HG02763 (cell line): Measurements from ENCODE around the gene HMG20A.

Experiments
- ATAC-seq: cut with Tn5 transposase; IDR thresholded peaks from one replicate; pipeline ENCODE4 v1.9.1; 2021; ENCODE audit warnings: mild to moderate bottlenecking, moderate library complexity; ENCODE audit not compliant: unreplicated experiment

Gene HMG20A

DNA sequence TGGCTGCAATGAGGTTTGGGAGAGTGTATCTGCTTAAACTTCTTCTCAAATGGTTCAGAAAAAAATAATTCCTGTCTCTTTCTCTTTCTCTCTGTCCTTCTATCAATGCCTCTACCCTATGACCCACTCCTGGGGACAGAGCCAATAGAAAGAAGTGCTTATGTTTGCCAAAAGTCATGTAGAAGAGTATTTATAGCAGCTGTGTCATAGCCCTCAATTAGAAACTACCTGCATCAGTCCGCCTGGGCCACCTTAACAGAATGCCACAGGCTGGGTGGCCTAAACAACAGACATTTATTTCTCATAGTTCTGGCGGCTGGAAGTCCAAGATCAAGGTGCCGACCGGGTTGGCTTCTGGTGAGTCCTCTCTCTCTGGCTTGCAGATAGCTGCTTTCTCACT is 92.5 kb downstream of the HMG20A start:
- no peak for ATAC-seq

DNA sequence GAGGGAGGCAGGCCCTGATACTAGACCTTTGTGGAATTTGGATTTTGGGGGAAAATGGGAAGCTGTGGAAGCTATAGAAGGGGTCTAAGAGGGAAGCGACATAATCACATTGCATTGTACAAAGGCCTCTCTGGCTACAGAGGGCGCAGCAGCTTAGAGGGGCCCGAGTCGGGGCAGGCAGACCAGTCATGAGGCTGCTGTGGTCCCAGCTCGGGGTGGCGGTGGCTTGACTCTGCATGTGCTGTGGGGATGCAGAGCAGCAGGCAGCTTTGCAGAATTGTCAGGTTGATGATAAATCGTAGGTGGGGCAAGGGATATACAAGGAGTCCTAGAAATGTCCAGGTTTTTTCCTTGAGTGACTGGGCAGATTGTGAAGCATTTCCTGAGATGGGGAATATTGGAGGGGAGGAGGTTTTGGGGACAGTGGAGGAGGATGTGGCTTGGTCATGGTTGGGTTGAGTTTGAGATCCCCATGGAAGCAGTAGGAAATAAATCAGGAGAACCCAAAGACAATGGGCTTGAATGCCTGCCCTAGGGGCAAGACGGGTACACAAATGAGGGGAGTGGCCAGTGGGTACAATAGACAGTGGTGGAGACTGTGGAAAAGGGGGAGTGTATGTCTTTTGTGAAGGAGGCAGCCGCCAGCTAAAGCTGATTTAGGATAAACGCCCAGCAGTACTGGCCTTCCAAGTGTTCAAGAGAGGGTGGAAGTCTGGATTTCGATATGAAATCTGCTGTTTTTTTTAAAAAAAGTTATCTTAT is 94.1 kb downstream of the HMG20A start:
- ATAC-seq = no peak

DNA sequence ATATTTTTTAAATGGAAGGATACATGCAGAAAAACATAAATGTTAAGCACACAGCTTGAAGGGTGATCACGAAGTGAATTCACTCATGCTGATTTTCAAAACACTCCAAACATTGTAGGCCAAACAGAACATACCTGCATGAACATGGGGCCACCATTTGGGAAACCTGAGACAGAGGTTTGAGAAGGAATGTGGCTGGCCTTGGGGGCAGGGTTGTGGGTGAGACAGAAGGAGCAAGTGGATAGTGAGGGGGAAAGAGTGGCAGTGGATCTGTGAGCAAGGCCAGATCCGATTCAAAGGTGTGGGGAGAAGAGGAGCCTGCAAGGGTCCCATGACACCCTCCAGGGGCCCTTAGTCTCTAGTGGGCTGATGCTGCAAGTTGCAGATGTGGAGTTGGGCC is 94.9 kb downstream of the HMG20A start:
- no peak for ATAC-seq

DNA sequence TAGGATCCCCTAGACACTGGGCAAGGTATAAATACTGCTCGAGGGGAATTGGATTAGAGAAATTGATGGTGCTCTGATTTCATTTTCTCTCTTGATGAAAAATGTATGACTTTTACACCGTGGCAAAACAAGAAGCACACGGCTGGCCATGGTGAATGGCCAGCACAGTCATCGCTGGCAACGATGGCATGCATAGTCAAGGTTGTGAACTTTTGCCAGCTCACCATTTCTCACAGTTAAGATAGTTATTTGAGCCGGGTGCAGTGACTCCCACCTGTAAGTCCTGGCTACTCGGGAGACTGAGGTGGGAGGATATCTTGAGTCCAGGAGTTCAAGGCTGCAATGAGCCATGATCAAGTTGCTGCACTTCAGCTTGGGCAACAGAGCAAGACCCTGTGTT is 95.4 kb downstream of the HMG20A start:
- ATAC-seq = no peak

DNA sequence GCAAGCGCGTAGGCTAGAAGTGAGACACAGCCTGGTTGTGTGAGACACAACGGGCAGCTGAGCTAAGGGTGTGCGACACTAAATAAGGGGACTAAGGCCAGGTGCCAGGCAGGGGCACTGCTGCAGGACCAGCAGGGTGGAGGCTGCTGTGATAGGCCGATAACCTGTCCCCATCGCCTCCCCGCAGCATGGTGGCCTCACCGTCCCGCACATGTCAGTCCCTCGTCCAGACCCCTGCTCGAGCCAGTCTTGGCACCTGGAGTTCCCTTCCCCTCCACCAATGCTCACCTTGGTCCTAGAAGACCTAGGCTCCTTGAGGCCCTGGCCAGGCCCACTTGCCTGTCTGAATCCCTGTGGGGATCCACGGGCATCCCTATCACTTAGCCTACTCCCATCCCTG is 96.1 kb downstream of the HMG20A start:
- no peak for ATAC-seq

DNA sequence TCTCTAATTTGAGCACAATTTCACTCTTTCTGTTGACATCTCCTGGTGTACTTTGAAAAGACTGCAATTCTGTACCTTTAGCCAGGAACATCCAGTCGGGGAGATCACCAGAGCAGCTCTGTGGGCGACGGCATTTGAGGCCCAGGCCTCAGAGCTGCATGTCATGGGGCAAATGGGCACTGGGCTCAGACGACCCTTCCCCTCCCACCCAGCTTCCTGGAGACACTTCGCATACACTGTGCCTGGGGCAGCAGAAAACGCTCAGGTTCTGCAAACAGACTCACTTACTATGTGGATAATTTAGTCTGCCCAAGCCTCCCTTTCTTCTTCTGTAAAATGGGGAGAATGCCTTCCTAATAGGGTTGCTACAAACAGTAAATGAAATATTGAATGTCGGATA is 96.9 kb downstream of the HMG20A start:
- no peak for ATAC-seq

DNA sequence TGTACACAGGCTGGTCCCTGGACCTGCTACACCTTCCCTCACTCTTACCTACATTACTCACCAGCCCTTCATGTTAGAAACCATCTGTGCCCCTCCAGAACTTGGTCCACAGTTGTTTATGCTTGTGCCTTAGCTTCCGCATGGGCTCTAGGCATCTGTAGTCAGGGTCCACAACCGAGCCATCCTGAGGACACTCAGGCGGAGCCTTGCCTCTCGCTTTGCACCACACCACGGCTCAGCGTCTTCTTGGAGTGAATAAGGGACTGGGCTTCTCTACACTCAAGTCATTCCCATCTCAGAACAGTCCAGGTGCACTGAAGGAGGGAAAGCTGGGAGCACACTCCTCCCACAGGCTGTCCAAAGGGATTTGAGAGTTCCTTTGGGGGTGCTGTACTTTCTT is 97.8 kb downstream of the HMG20A start:
- no peak for ATAC-seq

DNA sequence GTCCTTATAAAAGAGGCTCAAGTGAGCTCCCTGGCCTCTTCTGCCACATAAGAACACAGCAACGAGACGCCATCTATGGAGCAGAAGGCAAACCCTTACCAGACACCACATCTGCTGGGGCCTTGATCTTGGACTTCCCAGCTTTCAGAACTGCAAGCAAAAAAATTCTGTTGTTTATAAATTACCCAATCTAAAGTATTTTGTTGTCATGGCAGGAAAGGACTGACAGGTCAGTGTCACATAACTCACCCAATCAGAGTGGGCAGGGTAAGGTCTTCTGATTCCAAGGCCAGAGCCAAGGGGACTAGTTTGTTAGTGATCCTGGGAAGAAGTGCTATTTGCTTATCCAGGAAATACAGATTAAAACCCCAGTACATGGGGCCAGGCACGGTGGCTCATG is 98.9 kb downstream of the HMG20A start:
- ATAC-seq = no peak

DNA sequence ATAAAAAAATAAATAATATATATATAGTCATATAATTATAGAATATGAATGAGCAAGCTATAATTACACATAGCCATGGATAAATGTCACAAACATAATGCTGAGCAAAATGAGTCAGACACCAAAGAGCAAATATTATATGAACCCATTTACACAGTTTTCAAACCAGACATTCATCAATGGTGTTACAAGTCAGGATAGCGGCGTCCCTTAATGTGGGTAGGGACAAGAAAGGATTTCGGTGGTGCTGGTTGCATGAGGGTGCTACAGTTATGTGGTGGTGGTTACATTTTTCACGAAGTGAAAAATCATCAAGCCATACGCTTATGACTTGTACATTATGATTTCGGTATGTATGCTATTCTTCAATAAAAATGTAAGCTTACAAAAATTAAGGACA is 100.5 kb downstream of the HMG20A start:
- ATAC-seq = no peak

DNA sequence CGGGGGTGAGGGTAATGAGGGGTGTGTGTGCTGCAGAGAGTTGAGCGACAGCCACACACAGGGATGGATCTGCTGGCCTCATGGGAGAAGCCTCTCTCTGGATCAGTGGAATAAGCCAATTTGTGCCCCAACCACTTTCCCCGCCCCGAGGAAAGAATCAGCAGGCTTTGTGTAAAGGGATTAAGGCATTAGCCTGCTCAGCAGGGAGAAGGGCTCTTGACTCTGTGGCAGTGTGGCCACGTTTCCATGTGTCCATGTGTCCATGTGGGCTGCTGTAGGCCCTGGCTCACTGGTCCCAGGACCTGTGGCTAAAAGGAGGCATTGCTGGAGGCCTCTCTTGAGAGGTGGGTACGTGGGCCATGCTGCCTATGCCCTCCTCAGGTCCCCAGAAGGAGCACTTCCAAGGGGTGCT is 104.7 kb downstream of the HMG20A start:
- no peak for ATAC-seq

DNA sequence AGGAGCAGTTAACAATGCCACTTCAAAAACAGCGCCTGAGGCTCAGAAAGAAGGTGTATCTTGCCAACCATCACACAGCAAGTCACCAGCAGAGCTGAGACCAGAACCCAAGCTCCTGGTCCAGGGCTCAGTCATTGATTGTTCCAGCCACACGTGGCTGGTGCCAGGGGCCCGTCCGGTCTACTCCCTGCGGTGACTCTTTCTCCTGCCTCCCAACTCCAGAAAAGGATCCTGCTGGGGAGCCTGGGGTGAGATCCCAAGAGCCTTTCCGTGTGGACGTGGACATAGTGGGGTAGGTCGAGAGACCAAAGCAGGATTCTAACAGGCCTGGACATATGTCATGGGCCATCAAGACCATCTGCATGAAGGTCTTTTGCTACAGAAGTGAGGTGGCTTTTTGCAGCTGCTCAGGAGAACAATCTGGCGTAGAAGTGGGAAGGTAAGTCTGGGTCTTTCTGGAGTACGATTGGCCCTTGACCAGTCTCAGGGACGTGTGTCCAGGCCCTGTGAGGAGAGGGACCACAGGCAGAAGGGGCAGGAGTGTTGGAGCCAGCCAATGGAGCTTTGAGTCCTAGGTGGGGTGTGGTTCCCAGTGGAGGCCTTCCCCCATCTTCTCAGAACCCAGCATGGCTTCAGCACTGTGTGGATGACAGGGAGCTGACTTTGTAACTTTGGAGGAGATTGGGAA is 105.4 kb downstream of the HMG20A start:
- no peak for ATAC-seq

DNA sequence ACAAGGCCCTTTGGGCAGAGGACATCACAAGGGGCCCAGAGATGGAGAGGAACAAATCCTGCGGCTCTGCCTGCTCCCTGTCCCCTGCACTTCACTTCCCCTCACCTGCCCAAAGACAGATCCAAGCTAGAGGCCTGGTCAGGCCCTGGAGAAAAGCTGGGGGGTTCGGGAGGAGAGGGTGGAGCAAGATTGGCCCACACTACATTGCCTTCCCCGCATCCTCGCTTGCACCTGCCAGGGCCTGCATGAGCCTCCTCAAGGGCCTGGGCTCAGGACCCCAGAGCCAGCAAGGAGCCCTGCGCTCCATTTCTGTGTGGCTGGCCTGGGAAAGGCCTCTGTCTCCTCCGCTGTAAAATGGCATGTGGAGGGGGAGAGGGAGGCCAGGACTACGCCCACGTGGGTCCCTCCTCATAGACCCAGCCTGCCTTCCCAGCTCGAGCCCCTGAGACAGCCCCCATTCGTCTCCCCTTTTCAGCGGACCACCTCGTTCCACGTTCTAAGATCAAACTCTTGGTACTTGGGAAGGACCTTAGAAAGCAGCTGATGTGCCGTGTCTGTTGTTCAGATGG is 106.0 kb downstream of the HMG20A start:
- no peak for ATAC-seq

DNA sequence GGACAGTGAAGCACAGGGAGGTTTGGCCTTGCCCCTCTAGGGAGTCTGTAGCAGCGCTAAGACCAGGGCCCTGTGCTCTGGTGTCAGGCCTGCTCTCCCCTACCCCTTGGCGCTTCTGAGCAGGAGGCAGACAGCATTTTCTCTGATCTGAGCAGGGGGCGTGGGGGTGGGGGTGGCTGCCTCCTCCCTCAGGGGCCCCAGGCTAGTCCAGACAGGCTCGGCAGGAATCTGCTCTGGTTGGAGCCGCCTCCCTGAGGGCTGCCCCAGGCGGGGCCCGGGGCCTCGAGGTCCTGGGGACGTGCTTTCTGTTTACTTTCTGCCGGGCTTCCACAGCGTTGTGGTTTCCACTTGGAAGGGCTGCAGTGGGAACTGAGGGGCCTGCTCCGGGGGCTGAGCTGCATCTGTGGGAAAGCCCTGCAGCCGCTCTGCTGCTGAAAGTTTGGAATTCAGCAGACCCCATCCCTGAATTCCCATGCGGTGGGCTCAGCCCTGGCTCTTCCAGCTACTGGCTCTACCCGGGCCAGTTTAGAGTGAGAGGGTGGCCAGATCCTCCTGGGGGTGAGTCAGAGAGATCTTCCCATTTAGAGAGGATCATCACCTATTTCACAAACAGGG is 106.6 kb downstream of the HMG20A start:
- no peak for ATAC-seq

DNA sequence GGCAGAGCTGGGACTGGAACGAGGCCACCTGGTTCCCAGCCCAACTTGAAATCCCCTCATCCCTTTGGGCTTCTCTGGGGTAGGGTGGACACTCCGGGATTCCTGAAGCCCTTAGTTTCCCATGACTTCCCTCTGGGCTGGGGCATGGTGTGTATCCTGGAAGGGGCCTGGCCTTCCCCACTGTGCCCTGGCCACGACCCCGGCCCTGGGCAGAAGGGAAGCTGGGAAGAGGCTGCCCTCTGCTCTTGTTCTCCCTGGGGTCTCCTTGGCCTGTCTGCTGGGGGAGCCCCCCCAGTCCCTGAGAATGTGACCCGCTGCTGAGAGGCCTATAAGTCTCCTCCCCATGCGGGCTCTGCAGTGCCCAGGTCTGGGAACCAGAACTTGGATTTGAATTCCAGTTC is 107.1 kb downstream of the HMG20A start:
- ATAC-seq = no peak

DNA sequence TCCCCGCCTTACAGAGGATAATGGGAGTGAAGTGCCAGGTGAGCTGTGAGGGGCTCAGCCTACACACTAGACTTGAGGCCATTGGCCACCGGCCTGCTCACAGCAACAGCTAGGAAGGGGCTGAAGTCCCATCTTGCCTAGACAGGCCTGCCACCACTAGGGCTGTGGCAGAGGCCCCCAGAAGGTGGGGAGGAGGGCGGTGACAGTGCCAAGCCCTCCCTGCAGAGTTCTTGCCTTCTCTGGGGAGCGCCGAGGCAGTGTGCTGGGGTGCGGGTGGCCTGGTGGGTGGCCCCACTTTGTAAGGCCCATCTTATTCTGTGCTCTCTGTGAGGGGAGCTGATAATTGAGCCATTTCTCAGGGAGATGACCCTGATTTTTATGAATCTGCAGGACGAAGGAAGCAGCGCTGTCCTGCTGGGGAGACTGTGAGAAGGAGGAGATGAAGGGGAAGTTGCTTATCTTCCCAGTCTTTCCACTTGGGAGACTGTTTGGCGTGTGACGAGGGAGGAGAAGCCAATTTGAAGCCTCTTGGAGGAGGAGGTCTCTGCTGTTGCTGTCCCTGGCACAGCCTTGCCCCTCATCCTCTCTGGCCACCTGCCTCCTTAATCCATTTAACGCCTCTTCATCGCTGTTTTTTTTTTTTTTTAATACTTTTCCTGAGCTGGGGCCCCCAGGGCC is 107.7 kb downstream of the HMG20A start:
- ATAC-seq = no peak

DNA sequence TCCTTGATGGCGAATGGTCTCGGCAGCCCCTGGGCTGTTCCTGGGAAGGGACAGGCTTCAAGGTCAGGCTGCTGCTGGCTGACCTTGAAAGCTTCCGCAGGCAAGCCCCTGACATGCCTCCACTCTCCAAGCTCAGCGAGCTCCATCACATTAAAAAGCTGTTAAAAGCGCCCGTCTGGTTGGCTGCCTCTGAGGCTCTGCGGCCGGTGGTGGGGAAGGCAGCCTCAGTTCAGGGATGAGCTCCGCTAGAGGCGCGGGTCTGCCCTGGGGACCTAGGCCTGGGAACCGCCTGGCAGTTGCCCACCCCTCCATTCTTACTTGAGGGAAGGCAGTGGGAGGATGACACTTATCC is 108.3 kb downstream of the HMG20A start:
- ATAC-seq = no peak

DNA sequence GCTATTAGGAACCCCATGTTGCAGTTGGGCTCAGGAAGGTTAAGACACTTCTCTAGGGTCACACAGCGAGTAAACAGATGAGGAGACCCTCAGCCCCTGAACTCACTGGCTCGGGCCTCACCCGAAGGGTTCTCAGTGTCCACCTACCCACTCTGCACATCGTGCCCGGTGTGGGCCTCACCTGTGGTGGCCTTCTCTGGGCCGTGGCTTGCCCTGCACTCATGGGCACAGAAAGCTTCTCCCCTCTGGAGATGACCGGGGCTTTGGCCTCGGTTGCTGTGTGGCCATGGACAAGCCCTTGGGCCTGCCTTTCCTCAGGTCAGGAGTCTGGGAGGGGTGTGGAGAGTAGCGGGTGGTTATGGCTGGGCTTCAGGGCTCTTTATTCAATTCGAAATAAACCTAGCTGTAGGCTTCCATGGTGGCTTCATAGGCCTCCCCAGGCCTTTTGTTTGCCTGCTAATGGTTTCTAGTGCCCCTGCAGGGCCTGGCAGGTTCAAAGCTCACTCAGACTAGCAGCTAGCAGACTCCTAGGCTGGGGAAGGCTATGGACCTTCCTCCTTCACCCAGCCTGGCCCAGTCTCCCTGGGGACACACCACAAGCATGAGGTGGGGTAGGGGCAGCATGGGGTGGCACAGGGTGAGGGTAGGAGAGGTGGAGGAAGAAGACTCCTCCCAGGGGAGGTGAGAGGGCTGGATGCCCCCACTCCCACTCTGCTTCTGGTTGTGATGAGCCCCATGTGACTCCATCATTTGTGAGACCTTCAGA is 108.9 kb downstream of the HMG20A start:
- no peak for ATAC-seq

DNA sequence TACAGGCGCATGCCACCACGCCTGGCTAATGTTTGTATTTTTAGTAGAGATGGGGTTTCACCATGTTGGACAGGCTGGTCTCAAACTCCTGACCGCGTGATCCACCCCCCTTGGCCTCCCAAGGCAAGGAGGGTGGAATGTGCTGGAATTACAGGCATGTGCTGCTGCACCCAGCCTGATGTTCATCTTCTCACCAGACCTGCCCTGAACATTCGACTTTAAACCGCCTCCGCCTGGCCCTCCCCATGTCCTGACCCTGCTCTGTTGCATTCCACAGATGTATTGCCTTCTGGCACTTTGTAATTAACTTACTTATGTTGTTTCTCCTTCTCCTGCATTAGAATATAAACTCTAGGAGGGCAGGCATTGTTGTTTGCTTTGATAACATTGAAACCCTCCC is 109.9 kb downstream of the HMG20A start:
- ATAC-seq = no peak

DNA sequence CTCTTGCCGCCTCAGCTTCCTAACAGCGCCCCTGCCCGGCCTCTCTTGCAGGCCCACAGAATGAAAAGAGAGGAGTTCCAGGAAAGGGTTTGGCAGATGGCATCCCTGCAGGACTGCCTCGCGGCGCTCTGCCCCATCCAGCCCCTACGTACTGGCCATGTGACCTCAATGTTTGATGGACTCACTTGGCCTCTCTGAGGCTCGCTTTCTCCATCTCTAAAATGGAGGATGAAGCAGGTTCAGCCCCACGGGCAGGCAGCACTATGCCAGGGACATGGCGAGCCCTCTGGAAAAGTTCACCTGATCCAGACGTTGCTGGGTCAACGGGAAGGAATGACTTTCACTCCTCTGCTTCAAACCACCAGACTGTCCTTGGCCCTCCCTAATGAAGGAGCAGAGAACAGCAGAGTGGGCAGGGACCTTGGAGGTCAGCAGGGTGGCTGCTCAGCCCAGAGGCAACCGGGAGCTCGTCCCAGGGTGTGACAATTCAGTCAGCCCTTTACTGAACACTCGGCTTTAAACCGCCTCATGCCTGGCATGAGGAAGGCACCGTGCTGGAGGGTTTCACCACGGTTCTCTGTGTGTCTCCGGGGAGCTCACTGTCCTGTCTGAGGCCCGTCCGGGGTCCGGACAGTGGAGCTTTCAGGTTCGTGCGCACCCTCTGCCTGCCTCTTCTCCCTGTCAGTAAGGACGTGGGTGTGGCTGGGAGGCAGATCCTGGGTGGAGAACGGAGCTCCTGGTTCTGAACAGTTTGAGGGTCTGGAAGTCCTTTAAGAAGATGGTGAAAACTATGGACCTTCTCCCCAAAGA is 110.7 kb downstream of the HMG20A start:
- no peak for ATAC-seq
